Activated T-helper 1 cell treated with Interleukin-2 at 50 U/mL for 16 hours (primary cell): ENCODE results near the gene PDZD7.
"Not testable (repeated sequence)": the region's sequence is repeated elsewhere in the genome, so short reads cannot be mapped to it uniquely, and the experiment has no call there.

Experiments
- DNase-seq: peaks from one replicate; pipeline ENCODE4 v3.0.0-alpha.2; 2020; ENCODE audit warnings: low read depth

Gene PDZD7

DNA sequence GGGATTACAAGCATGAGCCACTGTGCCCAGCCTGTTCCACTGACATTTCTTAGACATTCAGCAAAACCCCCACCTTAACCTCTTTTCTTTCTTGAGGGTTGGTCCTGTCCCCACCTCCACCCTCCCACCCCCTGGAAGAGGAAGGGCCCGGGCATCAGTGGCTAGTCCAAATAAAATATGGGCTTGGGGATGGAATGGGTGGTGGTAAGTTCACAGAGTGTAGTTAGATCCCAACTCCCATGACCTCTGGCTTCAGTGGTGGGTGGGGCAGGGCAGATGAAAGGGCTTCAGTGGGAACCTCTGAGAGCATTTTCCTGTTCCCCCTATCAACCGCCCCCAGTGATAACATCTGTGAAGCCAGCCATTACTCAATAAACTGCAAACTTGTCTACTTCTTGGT, 9.9 kb upstream of the PDZD7 start:
- no peak for DNase-seq

GRCh38 chr10:101040061-101040460, 9.1 kb upstream of the PDZD7 start:
- DNase-seq, result no peak

GRCh38 chr10:101038484-101038883, 7.6 kb upstream of the PDZD7 start:
- no peak for DNase-seq

DNA sequence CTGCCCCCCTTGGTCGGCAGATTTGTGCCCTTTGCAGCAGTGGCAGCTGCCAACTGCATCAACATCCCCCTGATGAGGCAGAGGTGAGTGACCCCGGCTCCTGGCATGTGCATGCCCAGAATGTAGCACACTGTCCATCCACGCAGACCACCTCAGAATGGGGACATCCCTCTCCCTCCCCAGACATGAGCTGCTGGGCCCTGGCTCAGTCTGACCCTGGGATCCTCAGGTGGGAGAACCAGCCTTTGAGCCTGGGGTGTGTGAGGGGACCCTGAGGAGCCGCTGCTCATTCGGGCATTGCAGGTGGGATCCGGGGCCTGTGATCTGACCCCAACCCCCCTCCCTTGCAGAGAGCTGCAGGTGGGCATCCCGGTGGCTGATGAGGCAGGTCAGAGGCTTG, 5.8 kb upstream of the PDZD7 start:
- no peak for DNase-seq

- no peak for DNase-seq
Observed at GRCh38 chr10:101035916-101036702, 5.2 kb upstream of the PDZD7 start.

- DNase-seq, result no peak
Observed at GRCh38 chr10:101035314-101035713, 4.4 kb upstream of the PDZD7 start.

- DNase-seq, result not testable (repeated sequence)
Observed at GRCh38 chr10:101034404-101034803, 3.5 kb upstream of the PDZD7 start.

DNA sequence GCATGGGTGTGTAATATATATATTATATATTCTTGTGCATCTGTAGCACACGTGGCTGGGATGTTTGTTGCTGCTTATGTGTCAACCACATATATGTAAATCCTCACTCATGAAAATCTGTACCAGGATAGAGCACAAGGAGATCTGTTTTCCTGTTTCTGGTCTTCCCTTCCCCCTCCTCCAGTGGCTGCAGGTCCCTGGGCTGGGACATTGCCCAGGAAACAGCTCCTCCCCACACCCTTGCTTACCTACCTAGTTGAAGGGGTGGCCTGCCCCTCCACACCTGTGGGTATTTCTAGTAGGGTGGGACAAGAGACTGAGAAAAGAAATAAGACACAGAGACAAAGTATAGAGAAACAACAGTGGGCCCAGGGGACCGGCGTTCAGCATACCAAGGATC, 2.3 kb upstream of the PDZD7 start:
- no peak for DNase-seq

GRCh38 chr10:101032637-101033224, 1.8 kb upstream of the PDZD7 start:
- peak; percentile 30 for DNase-seq

GRCh38 chr10:101031796-101032636, 1.1 kb upstream of the PDZD7 start:
- peak; percentile 73 for DNase-seq

DNA sequence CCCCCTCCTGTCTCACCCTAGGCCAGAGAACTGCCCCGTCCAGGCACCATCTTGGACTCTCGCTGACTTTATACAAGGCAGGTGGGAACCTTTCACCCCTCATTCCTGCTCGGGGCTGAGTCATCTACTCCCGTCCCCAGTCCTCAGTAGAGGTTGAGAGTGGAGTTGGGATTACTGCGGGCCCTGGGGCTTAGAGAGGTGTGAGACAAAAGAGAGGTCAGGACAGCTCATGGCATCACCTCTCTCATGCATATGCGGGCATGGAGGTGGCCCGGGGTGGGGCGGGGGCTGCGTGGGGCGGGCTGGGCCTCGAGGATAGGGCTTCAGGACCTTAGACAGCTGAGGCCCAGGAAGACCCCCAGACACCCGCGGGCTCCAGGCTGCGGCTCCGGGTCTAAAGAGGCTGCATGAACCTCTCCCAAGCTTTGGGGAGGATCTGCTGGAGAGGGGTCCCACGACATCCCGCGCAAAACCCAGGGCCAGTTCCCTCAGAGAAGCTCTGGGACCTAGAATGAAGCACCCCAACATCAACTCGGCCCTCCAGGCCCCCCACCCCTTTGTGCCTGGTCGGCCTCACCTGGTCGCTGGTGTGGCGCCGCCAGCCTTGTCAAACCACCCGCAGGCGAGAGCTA, 317 bp downstream of the PDZD7 start:
- no peak for DNase-seq

GRCh38 chr10:101029520-101030295, 1.2 kb downstream of the PDZD7 start:
- DNase-seq, result no peak

DNA sequence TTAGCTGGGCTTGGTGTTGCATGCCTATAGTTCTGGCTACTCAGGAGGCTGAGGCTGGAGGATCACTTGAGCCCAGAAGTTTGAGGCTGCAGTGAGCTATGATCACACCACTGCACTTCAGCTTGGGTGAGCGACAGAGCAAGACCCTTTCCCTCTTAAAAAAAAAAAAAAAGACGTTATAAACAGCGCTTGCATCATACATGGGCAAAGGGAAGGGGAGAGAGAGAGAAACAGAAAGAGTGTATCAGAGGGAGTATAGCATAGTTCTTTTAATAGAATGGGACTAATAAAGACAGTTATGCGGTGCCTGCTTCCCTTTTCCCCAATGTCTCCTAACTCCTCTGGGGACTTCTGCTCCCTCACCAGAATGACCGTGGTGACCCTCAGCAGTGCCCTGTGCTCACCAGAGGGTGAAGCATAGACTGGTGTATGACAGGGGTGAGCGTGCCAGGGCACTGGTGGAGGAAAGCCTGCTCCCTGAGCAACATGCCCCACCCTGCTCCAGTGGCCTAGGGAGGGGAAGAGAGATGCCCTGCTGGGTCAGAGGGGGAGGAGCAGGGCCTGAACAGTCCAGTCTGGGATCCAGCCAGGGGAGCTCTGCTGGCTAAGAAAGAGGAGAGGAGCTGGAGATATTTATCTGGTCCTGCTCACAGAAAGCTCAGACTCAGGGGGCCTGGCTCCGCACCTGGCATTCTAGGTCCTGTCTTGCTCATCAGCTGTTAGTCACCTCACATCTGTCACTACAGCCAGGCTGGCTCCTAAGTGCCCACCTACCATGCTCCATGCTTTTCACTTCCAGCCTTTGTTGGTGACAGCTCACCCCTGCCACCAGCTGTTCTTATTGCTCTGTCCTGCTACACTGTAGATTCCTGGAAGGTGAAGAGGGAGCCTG, 2.2 kb downstream of the PDZD7 start:
- DNase-seq, result no peak

DNA sequence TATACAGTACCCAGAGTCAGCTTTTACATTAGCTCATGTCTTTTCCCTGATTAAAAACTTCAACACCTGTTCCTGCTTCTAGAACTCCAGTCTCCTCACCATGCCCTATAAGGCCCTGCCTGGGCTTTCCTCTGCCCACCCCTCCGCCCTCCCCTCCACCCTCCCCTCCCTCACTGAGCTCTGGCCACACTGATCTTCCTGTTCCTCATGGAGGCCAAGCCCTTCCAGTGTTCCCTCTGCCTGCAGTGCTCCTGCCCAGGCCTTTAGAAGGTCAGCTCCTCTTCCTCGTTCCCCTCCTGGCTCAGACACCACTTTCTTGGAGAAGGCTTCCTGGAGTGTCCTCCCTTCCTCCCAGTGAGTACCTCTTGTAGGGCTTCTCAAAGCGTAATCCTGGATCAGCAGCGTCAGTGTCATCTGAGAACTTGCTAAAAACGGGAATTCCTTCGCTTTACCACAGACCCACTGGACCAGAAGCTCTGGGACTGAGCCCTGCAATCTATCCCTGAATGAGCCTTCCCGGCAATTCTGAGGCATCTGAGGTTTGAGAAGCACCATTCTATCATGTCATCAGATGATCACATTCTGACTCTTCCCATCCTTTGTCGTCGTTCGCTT, 3.7 kb downstream of the PDZD7 start:
- no peak for DNase-seq

GRCh38 chr10:101022967-101023705, 7.8 kb downstream of the PDZD7 start:
- DNase-seq, result no peak

DNA sequence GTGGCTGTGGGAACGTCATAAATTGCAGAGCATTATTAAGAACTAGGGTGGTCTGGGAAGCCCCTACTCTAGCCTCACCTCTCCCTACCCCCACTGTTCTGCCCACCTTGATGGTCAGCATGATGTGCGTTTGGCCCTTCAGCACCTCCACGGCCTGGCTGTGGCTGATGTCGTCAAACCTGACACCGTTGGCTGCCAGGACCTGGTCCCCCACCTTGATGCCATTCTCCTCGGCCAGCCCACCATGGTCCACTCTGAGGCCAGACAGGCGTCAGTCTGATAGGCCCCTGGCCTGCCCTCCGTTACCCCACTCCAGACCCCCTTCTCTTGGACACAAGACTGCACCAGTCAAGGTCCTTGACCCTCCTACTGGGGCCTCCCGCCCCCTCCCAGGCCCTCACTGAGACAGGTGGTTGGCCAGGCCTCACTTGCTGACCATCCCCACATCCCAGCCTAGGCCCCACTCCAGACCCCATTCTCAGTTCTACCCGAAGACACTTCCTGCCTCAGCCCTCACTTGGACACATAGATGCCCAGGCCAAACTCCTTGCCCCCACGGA, 9.2 kb downstream of the PDZD7 start:
- DNase-seq, result no peak

- DNase-seq, result no peak
Observed at GRCh38 chr10:101021239-101021638, 9.7 kb downstream of the PDZD7 start.

- no peak for DNase-seq
Observed at GRCh38 chr10:101020427-101021075, 10.4 kb downstream of the PDZD7 start.

GRCh38 chr10:101019440-101019703, 11.6 kb downstream of the PDZD7 start:
- no peak for DNase-seq
